OCI-LY1 (cell line): Measurements from ENCODE around the gene CCR9.

Experiments
- H2AFZ ChIP-seq: fragments of 200-600 bp; sonication (generic), shearing (Covaris generic); 2 replicates; pipeline ENCODE4 v1.6.0; 2014; ENCODE audit warnings: antibody characterized with exemption, mild to moderate bottlenecking, low read length
- H3F3A ChIP-seq: fragments of 200-600 bp; sonication (generic), shearing (Covaris generic); 2 replicates; pipeline ENCODE4 v1.6.0; 2014; ENCODE audit warnings: mild to moderate bottlenecking, antibody characterized with exemption, low read length, moderate library complexity; ENCODE audit not compliant: insufficient read depth
- H3K27ac ChIP-seq: fragments of 200-600 bp; sonication (generic); 2 replicates; pipeline ENCODE4 v1.5.1; 2014; ENCODE audit warnings: low read length, mixed run types, mild to moderate bottlenecking, low read depth; ENCODE audit not compliant: poor library complexity, severe bottlenecking
- H3K27me3 ChIP-seq: fragments of 200-600 bp; sonication (generic); 2 replicates; pipeline ENCODE4 v1.6.0; 2014; ENCODE audit warnings: antibody characterized with exemption, mild to moderate bottlenecking, low read length, moderate library complexity; ENCODE audit not compliant: insufficient read depth
- H3K36me3 ChIP-seq: fragments of 200-600 bp; sonication (generic); 2 replicates; pipeline ENCODE4 v1.6.1; 2014; ENCODE audit warnings: mild to moderate bottlenecking, antibody characterized with exemption, low read length, moderate library complexity, mixed read lengths; ENCODE audit not compliant: insufficient read depth
- H3K4me1 ChIP-seq: fragments of 200-600 bp; sonication (generic); 2 replicates; pipeline ENCODE4 v1.5.1; 2014; ENCODE audit warnings: mild to moderate bottlenecking, low read length, moderate library complexity; ENCODE audit not compliant: insufficient read depth, severe bottlenecking
- H3K4me2 ChIP-seq: fragments of 200-600 bp; sonication (generic), shearing (Covaris generic); 2 replicates; pipeline ENCODE4 v1.6.1; 2014; ENCODE audit warnings: low read length
- H3K4me3 ChIP-seq: fragments of 200-600 bp; sonication (generic); 2 replicates; pipeline ENCODE4 v1.5.1; 2014; ENCODE audit warnings: low read length, low read depth, mild to moderate bottlenecking, mixed read lengths; ENCODE audit not compliant: poor library complexity, severe bottlenecking
- H3K79me2 ChIP-seq: fragments of 200-600 bp; shearing (Covaris generic); 2 replicates; pipeline ENCODE4 v1.6.1; 2016; ENCODE audit warnings: mixed run types, low read length, mixed read lengths; ENCODE audit not compliant: insufficient read depth
- H3K9ac ChIP-seq: fragments of 200-600 bp; sonication (generic), shearing (Covaris generic); 2 replicates; pipeline ENCODE4 v1.6.1; 2014; ENCODE audit warnings: mild to moderate bottlenecking, low read length, mixed read lengths
- H3K9me2 ChIP-seq: fragments of 200-600 bp; sonication (generic), shearing (Covaris generic); 2 replicates; pipeline ENCODE4 v1.6.1; 2014; ENCODE audit warnings: low read depth, mild to moderate bottlenecking, low read length, mixed read lengths
- H3K9me3 ChIP-seq: fragments of 200-600 bp; shearing (Covaris generic); 2 replicates; pipeline ENCODE4 v1.6.1; 2014; ENCODE audit warnings: low read length, mixed read lengths
- H4K20me1 ChIP-seq: fragments of 200-600 bp; sonication (generic), shearing (Covaris generic); 2 replicates; pipeline ENCODE4 v1.6.0; 2016; ENCODE audit warnings: mild to moderate bottlenecking, low read length; ENCODE audit not compliant: insufficient read depth
- EZH2 ChIP-seq: fragments of 200-600 bp; sonication (generic), shearing (Covaris generic); IDR thresholded peaks from 2 replicates; pipeline ENCODE4 v1.8.0; 2017; ENCODE audit warnings: borderline replicate concordance, mixed run types, mild to moderate bottlenecking, antibody characterized with exemption, low read length, moderate library complexity, mixed read lengths
- TF ChIP-seq, protein P1 (sequence below): fragments of 200-600 bp; sonication (generic), shearing (Covaris generic); IDR thresholded peaks from 2 replicates; pipeline ENCODE4 v1.5.1; 2017; ENCODE audit warnings: mild to moderate bottlenecking, antibody characterized with exemption, low read length, moderate library complexity, mixed read lengths

CCR9 gene

GRCh38 chr3:45864760-45865519, 21.4 kb upstream of the CCR9 start:
- Histone ChIP-seq H3K27me3 (no peaks in the 10 kb centered on the region; the same call in 1 of the 2 replicates), H3K4me2 (no peak overlapping the region), H4K20me1 (no peaks in the 10 kb centered on the region), H3K9me2 (no peaks in the 10 kb centered on the region), H3K4me1 (no peaks in the 10 kb centered on the region), H3K4me3 (no peak overlapping the region), H3F3A (no peaks in the 10 kb centered on the region), H3K79me2 (no peaks in the 10 kb centered on the region), H2AFZ (no peak overlapping the region), H3K9ac (no peak overlapping the region), H3K9me3 (no peaks in the 10 kb centered on the region), H3K36me3 (no peaks in the 10 kb centered on the region; the same call in 1 of the 2 replicates), H3K27ac (no peak overlapping the region)
- TF ChIP-seq EZH2 = no peak
- TF ChIP-seq, protein P1, sequence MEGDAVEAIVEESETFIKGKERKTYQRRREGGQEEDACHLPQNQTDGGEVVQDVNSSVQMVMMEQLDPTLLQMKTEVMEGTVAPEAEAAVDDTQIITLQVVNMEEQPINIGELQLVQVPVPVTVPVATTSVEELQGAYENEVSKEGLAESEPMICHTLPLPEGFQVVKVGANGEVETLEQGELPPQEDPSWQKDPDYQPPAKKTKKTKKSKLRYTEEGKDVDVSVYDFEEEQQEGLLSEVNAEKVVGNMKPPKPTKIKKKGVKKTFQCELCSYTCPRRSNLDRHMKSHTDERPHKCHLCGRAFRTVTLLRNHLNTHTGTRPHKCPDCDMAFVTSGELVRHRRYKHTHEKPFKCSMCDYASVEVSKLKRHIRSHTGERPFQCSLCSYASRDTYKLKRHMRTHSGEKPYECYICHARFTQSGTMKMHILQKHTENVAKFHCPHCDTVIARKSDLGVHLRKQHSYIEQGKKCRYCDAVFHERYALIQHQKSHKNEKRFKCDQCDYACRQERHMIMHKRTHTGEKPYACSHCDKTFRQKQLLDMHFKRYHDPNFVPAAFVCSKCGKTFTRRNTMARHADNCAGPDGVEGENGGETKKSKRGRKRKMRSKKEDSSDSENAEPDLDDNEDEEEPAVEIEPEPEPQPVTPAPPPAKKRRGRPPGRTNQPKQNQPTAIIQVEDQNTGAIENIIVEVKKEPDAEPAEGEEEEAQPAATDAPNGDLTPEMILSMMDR = no peak

DNA sequence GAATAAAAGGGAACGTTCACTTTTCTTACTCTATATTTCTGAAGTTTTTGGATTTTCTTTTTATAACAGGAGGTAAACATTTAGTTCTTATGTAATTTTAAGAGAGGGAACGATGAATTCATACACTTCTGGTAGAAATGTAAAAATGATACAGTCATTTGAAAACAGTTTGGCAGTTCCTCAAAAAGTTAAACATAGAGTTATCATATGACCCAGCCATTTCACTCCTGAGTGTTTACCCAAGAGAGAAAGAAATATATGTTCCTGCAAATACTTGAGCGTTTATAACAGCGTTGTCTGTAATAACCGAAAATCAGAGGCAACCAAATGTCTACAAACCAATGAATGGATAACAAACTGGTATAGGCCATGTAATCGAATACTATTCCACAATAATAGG, 20.8 kb upstream of the CCR9 start:
- Histone ChIP-seq H3K9me3 (no peaks in the 10 kb centered on the region), H3K36me3 (no peaks in the 10 kb centered on the region; the same call in 1 of the 2 replicates), H3K9me2 (no peaks in the 10 kb centered on the region), H3K27ac (no peak overlapping the region), H3K4me2 (no peak overlapping the region), H3K4me3 (no peak overlapping the region), H4K20me1 (no peaks in the 10 kb centered on the region), H3K4me1 (no peaks in the 10 kb centered on the region), H3K9ac (no peak overlapping the region), H3K79me2 (no peaks in the 10 kb centered on the region), H3F3A (no peaks in the 10 kb centered on the region), H3K27me3 (no peaks in the 10 kb centered on the region; the same call in 1 of the 2 replicates), H2AFZ (no peak overlapping the region)
- no peak for TF ChIP-seq EZH2
- TF ChIP-seq, protein P1 = no peak

DNA sequence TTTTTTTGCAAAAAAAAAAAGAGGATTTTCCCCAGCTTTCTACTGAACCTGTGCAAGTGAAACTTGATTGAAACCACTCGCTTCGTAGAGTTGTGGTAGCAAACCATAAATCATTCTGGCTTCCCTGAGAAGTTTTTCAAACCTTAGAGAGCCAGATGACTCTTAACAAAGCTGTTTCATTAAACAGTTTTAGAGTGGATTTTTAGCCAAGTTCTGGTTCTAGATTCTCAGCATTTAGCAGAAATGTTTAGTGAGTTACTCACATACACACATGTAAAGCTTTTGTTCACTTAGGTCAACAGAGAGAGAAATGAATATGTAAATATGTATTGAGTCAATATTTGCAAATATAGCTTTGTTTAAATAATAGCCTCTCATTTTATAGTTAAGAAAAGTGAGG, 18.1 kb upstream of the CCR9 start:
- no peaks in the 10 kb centered on the region for H3K79me2 ChIP-seq
- no peak overlapping the region for H3K4me2 ChIP-seq
- H3K27ac ChIP-seq = no peak overlapping the region
- no peak for TF ChIP-seq EZH2
- TF ChIP-seq, protein P1 = no peak
- H2AFZ ChIP-seq = no peak overlapping the region
- H3K9me3 ChIP-seq = no peaks in the 10 kb centered on the region
- no peaks in the 10 kb centered on the region for H3F3A ChIP-seq
- no peak overlapping the region for H3K9ac ChIP-seq
- H3K27me3 ChIP-seq = no peaks in the 10 kb centered on the region
- H3K4me1 ChIP-seq = no peaks in the 10 kb centered on the region
- no peaks in the 10 kb centered on the region for H3K9me2 ChIP-seq
- H4K20me1 ChIP-seq = no peaks in the 10 kb centered on the region
- no peak overlapping the region for H3K4me3 ChIP-seq
- no peaks in the 10 kb centered on the region; the same call in 1 of the 2 replicates for H3K36me3 ChIP-seq
